Erythroblast (primary cell): ENCODE measurements around the gene NPLOC4.

ENCODE experiments used
- GATA1 ChIP-seq: IDR thresholded peaks from 2 replicates; pipeline ENCODE4 v1.6.1; 2011; ENCODE audit warnings: low read depth, mild to moderate bottlenecking, control low read depth, low read length, moderate library complexity
- POLR2A ChIP-seq: IDR thresholded peaks from 2 replicates; pipeline ENCODE4 v1.6.1; 2011; ENCODE audit warnings: mild to moderate bottlenecking, low read length

DNA sequence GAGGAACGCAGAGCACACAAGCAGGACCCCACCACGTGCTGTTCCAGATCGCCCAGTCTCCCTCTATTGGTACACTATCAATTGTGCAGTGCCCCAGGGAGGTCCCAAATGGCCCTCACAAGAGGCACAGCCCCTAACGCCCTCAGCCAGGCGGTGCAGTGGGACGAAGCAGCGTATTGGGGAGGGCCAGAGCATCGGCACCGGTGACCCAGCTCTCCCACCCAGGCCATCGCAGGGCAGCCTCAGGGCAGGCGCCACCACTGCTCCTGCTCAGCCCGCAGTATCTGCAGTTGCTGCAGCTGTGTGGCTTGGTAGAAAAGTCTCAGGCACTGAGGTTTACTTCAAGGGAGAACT, 78.8 kb downstream of the NPLOC4 start:
- TF ChIP-seq POLR2A (no peak), GATA1 (no peak)
